Activated B cell treated with CpG ODN at 0.5 μM for 24 hours (primary cell): Measurements from ENCODE around the gene TPRX1. TPM values are rescaled to one million over a fixed set of nuclear protein-coding genes. Genes with fewer than 3 reads are reported as not detected.
"Not testable (repeated sequence)": the region's sequence is repeated elsewhere in the genome, so short reads cannot be mapped to it uniquely, and the experiment has no call there.

ENCODE experiments used
- ATAC-seq: fragments of 200-7000 bp; cut with Tn5 transposase; one replicate; pipeline ENCODE4 v1.10.0; 2021; ENCODE audit warnings: low read depth, mild to moderate bottlenecking, moderate library complexity
- CTCF ChIA-PET: fragments of 350-600 bp; sonication (Branson Sonifier 250); formaldehyde crosslinking; loops from one replicate; lab custom pipeline; 2021; ENCODE audit warnings: antibody characterized with exemption; lab: Charles Lee
- POLR2A ChIA-PET: fragments of 350-600 bp; sonication (Branson Sonifier 250); formaldehyde crosslinking; loops from one replicate; lab custom pipeline; 2021; ENCODE audit warnings: antibody characterized with exemption; lab: Charles Lee
- DNase-seq: peaks from one replicate; pipeline ENCODE4 v3.0.0; 2022
- H3K27ac Mint-ChIP-seq: one replicate; pipeline ENCODE4 v1.8.0; 2020; ENCODE audit warnings: mixed read lengths
- H3K27me3 Mint-ChIP-seq: one replicate; pipeline ENCODE4 v1.8.0; 2021; ENCODE audit warnings: mixed read lengths
- H3K36me3 Mint-ChIP-seq: one replicate; pipeline ENCODE4 v1.8.0; 2021; ENCODE audit warnings: low read depth, mixed read lengths
- H3K4me1 Mint-ChIP-seq: one replicate; pipeline ENCODE4 v1.8.0; 2021; ENCODE audit warnings: mixed read lengths
- H3K4me3 Mint-ChIP-seq: one replicate; pipeline ENCODE4 v1.8.0; 2020; ENCODE audit warnings: mild to moderate bottlenecking, mixed read lengths
- H3K9me3 Mint-ChIP-seq: one replicate; pipeline ENCODE4 v1.8.0; 2020; ENCODE audit warnings: mixed read lengths
- intact Hi-C: fragments of 100-400 bp; cut with micrococcal nuclease; formaldehyde crosslinking; loops from one replicate; pipeline ENCODE4 v1.15.1; 2024
- total RNA-seq: library from RNA; stranded (reverse); gene quantifications from 2 replicates; pipeline ENCODE4 v1.2.3, GENCODE V29; 2022
- TF ChIP-seq, protein P1 (sequence below): fragments of 200-600 bp; IDR thresholded peaks from one replicate; pipeline ENCODE4 v1.8.0; 2022; ENCODE audit warnings: antibody characterized with exemption, mild to moderate bottlenecking

Gene TPRX1
- total RNA-seq, 1 donor from 2014 or later = not detected

DNA sequence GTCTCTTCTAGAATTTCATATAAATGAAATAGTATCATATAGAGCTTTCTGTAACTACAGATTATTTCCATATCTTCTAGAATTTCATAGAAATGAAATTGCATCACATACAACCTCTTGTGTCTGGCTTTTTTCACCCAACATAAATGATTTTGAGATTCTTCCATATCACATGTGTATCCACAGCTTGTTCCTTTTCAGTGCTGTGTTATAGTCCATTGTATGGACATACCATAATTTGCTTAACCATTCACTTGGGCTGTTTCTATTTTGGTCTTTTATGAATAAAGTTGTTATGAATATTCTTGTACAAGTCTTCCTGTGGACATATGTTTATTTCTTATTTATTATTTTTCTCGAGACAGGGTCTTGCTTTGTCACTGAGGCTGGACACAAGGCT is 11.7 kb downstream of the TPRX1 start:
- no peaks in the 10 kb centered on the region for H3K36me3 Mint-ChIP-seq
- TF ChIP-seq, protein P1, sequence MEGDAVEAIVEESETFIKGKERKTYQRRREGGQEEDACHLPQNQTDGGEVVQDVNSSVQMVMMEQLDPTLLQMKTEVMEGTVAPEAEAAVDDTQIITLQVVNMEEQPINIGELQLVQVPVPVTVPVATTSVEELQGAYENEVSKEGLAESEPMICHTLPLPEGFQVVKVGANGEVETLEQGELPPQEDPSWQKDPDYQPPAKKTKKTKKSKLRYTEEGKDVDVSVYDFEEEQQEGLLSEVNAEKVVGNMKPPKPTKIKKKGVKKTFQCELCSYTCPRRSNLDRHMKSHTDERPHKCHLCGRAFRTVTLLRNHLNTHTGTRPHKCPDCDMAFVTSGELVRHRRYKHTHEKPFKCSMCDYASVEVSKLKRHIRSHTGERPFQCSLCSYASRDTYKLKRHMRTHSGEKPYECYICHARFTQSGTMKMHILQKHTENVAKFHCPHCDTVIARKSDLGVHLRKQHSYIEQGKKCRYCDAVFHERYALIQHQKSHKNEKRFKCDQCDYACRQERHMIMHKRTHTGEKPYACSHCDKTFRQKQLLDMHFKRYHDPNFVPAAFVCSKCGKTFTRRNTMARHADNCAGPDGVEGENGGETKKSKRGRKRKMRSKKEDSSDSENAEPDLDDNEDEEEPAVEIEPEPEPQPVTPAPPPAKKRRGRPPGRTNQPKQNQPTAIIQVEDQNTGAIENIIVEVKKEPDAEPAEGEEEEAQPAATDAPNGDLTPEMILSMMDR = no peak

DNA sequence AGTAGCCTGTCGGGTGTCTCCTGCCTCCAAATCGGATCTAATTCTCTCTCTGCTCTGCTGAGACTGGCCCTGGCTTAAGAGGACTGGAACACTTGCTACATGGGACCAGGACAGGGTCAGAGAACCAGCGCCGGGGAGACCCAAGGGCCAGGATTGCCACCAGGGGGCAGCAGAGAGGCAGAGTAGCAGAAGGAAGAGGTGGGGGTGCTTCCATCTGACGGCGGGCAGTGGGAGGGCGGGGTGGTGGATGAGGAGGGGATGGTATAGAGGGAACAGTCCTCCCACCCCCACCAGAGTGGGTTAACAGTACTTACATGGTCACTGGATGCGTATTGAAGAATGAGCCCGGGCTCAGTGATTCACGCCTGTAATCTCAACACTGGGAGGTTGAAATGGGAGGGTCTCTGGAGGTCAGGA is 13.9 kb downstream of the TPRX1 start:
- ChIA-PET POLR2A (no interaction called here), CTCF (interaction anchor here (0.6 to 1.3 kb wide), 4 partner anchors 12 to 354 kb away, joined by 3 to 9 read pairs (median 4); partner anchors contain the start of gene SELENOW)
- H3K36me3 Mint-ChIP-seq = peaks cover 2% of the 10 kb centered on the region
- peaks cover 2% of the 10 kb centered on the region for H3K27me3 Mint-ChIP-seq
- H3K27ac Mint-ChIP-seq = no peak overlapping the region
- peak; percentile 74 for DNase-seq
- peak; percentile 58 for ATAC-seq
- H3K4me3 Mint-ChIP-seq = no peak overlapping the region
- no peaks in the 10 kb centered on the region for H3K9me3 Mint-ChIP-seq
- TF ChIP-seq, protein P1 = peak; percentile 17
- H3K4me1 Mint-ChIP-seq = no peaks in the 10 kb centered on the region
- intact Hi-C loops = no loop called here

More for the DNA sequence above, 11.7 kb downstream of the TPRX1 start:
- intact Hi-C loops = no loop called here
- no peak overlapping the region for H3K4me3 Mint-ChIP-seq
- no peak for DNase-seq
- peaks cover 5% of the 10 kb centered on the region for H3K27me3 Mint-ChIP-seq
- ATAC-seq = no peak
- no peak overlapping the region for H3K27ac Mint-ChIP-seq
- POLR2A ChIA-PET = no interaction called here
- no peaks in the 10 kb centered on the region for H3K4me1 Mint-ChIP-seq
- CTCF ChIA-PET = interaction anchor here (0.6 kb wide), 1 partner anchor 32 kb away, joined by 5 read pairs; no protein-coding TSS in a partner anchor
- H3K9me3 Mint-ChIP-seq = no peaks in the 10 kb centered on the region

DNA sequence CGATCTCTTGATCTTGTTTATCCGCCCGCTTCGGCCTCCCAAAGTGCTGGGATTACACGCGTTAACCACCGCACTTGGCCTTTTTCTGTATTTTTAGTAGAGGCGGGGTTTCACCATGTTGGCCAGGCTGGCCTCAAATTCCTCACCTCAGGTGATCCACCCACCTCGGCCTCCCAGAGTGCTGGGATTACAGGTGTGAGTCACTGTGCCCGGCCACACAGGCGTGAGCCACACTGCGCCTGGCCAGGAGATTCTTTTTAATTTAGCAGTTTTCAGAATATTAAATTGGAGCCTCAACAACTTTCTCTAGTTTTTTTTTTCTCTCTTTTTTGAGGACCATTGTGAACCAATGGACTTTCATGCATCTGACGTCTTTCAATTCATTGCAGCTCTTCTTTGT is 14.5 kb downstream of the TPRX1 start:
- POLR2A ChIA-PET, H3K9me3 Mint-ChIP-seq, DNase-seq, H3K4me3 Mint-ChIP-seq, H3K27me3 Mint-ChIP-seq, H3K27ac Mint-ChIP-seq, ATAC-seq, H3K4me1 Mint-ChIP-seq, H3K36me3 Mint-ChIP-seq: not testable (repeated sequence)
- CTCF ChIA-PET = interaction anchor here (0.6 to 1.3 kb wide), 3 partner anchors 24 to 353 kb away, joined by 3 to 9 read pairs (median 5); no protein-coding TSS in a partner anchor
- intact Hi-C loops = loop anchor here (2.0 to 5.0 kb wide), 2 partner anchors 353 to 493 kb away; no protein-coding TSS in a partner anchor

DNA sequence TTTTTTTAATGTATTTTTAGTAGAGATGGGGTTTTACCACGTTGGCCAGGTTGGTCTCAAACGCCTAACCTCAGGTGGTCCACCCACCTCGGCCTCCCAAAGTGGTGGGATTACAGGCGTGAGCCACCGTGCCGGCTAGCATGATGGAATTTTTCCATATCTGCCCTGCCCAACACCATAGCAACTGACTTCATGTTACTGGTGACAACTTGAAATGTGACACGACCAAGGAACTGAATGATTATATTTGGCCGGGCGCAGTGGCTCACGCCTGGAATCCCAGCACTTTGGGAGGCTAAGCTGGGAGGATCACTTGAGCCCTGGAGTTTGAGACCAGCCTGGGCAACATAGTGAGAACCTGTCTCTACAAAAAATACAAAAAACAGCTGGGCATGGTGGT is 17.0 kb downstream of the TPRX1 start:
- H3K27me3 Mint-ChIP-seq, ATAC-seq, H3K9me3 Mint-ChIP-seq, POLR2A ChIA-PET, H3K4me1 Mint-ChIP-seq, DNase-seq, H3K27ac Mint-ChIP-seq, H3K4me3 Mint-ChIP-seq: not testable (repeated sequence)
- peaks cover 26% of the 10 kb centered on the region for H3K36me3 Mint-ChIP-seq
- intact Hi-C loops = loop anchor here (5.0 kb wide), 1 partner anchor 490 kb away; no protein-coding TSS in a partner anchor
- CTCF ChIA-PET = interaction anchor here (0.7 kb wide), 1 partner anchor 20 kb away, joined by 3 read pairs; no protein-coding TSS in a partner anchor

DNA sequence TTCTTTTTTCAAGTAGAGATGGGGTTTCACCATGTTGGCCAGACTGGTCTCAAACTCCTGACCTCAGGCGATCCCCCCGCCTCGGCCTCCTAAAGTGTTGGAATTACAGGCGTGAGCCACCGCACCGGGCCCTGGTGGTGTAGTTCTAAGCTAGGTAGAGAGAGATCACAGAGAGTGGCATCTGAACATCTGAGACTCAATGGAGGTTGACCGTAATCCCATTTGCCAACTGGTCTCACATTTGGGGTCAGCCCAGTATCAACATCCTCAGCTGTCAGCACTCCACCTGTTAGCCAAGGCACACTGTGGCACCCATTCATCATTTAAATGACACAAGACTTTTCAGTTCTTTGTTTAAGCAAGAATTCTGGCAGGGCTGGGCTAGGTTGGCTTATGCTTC is 17.8 kb downstream of the TPRX1 start:
- ATAC-seq = no peak
- intact Hi-C loops = loop anchor here (5.0 kb wide), 1 partner anchor 489 kb away; no protein-coding TSS in a partner anchor

DNA sequence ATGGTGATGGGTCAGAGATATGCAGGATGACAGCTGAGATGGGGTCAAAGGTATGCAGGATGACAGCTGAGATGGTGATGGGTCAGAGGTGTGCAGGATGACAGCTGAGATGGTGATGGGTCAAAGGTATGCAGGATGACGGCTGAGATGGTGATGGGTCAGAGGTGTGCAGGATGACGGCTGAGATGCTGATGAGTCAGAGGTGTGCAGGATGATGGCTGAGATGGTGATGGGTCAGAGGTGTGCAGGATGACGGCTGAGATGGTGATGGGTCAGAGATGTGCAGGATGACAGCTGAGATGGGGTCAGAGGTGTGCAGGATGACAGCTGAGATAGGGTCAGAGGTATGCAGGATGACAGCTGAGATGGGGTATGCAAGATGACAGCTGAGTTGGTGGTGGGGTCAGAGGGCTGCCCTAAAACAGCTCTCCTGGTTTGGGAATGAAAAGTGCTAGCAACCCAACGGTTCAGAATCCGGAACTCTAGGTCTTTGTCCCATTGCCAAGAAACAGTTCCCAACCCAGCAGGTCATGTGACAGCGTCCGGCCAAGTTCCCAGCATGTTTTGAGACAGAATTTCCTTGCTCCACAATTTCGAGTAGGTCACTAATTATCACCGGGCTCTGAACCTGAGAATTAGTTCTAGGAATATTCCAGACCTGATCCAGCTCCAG is 22.6 kb downstream of the TPRX1 start:
- no peaks in the 10 kb centered on the region for H3K27me3 Mint-ChIP-seq
- no peak overlapping the region for H3K4me3 Mint-ChIP-seq
- POLR2A ChIA-PET = no interaction called here
- CTCF ChIA-PET = no interaction called here
- ATAC-seq (no peak), DNase-seq (no peak)
- H3K4me1 Mint-ChIP-seq = peaks cover 17% of the 10 kb centered on the region
- TF ChIP-seq, protein P1 = no peak
- intact Hi-C loops = no loop called here
- H3K27ac Mint-ChIP-seq = no peak overlapping the region
- peaks cover 41% of the 10 kb centered on the region for H3K36me3 Mint-ChIP-seq
- no peaks in the 10 kb centered on the region for H3K9me3 Mint-ChIP-seq

More for the DNA sequence above, 17.8 kb downstream of the TPRX1 start:
- Mint-ChIP-seq H3K27me3 (peaks cover 2% of the 10 kb centered on the region), H3K4me1 (no peaks in the 10 kb centered on the region), H3K27ac (no peak overlapping the region), H3K36me3 (peaks cover 33% of the 10 kb centered on the region), H3K9me3 (no peaks in the 10 kb centered on the region), H3K4me3 (no peak overlapping the region)
- no peak for DNase-seq
- TF ChIP-seq, protein P1 = no peak
- ChIA-PET CTCF (no interaction called here), POLR2A (no interaction called here)
